Esophagus squamous epithelium (tissue), 4 donors: ENCODE data around the gene UMODL1.

Experiments used
- POLR2A ChIP-seq, 4 donors: fragments of 450-650 bp; IDR thresholded peaks; one replicate each; pipeline ENCODE4 v1.6.1; 2017; ENCODE audit warnings: antibody characterized with exemption in 4 of 4, mild to moderate bottlenecking in 4 of 4, moderate library complexity in 3 of 4
- TF ChIP-seq, protein P1 (sequence below), 6 experiments: fragments of 450-650 bp in 4 of 6; fragments of 200-600 bp in 2 of 6; sonication (generic) in 2 of 6; IDR thresholded peaks; one replicate each; pipeline ENCODE4 v1.5.1; 2016 to 2019; ENCODE audit warnings: antibody characterized with exemption in 6 of 6, mild to moderate bottlenecking in 4 of 6, moderate library complexity in 4 of 6

DNA sequence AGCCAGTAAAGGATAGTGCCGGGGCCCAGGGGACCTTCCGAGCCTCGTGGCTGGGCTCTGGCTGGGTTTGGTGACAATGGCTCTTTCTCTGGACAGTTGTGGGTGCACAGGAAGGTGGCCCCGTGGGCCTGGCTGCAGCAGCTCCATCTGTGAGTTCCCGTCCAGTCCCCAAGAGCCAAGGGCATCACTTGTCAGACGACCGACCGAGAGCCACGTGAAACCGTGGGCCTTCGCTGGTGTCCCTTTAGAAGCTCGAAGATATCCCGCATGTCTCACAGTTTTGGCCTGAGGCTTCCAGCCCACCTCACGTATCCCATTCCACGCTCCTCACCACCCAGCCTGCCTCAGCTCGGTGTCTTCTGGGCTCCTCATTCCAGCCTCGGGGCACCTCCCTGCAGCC, 27.2 kb upstream of the UMODL1 start:
- TF ChIP-seq, protein P1, sequence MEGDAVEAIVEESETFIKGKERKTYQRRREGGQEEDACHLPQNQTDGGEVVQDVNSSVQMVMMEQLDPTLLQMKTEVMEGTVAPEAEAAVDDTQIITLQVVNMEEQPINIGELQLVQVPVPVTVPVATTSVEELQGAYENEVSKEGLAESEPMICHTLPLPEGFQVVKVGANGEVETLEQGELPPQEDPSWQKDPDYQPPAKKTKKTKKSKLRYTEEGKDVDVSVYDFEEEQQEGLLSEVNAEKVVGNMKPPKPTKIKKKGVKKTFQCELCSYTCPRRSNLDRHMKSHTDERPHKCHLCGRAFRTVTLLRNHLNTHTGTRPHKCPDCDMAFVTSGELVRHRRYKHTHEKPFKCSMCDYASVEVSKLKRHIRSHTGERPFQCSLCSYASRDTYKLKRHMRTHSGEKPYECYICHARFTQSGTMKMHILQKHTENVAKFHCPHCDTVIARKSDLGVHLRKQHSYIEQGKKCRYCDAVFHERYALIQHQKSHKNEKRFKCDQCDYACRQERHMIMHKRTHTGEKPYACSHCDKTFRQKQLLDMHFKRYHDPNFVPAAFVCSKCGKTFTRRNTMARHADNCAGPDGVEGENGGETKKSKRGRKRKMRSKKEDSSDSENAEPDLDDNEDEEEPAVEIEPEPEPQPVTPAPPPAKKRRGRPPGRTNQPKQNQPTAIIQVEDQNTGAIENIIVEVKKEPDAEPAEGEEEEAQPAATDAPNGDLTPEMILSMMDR (IDR thresholded peaks at IDR 0.05) = no peak
- no peak for TF ChIP-seq POLR2A (IDR thresholded peaks at IDR 0.05)
